Stimulated activated CD4-positive, alpha-beta T cell treated with anti-CD3 and anti-CD28 coated beads, Interleukin-12 subunit alpha, Interleukin-12 subunit beta, amount 100 ng/mL, for 4 hours (primary cell): ENCODE results near the gene RNU1-4.
"Not testable (repeated sequence)": the region's sequence is repeated elsewhere in the genome, so short reads cannot be mapped to it uniquely, and the experiment has no call there.

Experiments used
- DNase-seq: peaks from one replicate; pipeline ENCODE4 v3.0.0-alpha.2; 2020

The RNU1-4 gene

GRCh38 chr1:16732254-16732896 lies 7.9 kb upstream of the RNU1-4 start:
- DNase-seq: not testable (repeated sequence)

- DNase-seq: not testable (repeated sequence)
Measured at GRCh38 chr1:16741230-16741629, 914 bp downstream of the RNU1-4 start.

DNA sequence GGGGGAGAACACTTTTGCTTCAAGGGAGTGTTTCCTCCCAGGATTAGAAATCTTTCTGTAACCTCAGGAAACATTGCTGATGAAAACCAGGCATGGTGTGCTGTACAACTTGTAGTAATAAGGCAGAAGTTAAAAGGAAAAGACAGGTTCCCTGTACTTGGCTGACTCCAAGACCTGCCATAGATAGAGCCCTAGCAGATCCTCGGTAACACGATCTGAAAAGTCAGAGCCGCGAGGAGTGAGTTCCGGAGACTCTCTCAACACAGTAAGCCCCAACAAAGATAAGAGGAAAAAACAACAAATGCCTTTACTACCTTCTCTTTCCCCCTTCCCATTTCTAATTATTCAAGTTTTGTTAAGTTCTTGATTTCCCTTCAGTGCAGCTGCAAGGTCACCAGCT lies 7.3 kb downstream of the RNU1-4 start:
- DNase-seq: not testable (repeated sequence)

DNA sequence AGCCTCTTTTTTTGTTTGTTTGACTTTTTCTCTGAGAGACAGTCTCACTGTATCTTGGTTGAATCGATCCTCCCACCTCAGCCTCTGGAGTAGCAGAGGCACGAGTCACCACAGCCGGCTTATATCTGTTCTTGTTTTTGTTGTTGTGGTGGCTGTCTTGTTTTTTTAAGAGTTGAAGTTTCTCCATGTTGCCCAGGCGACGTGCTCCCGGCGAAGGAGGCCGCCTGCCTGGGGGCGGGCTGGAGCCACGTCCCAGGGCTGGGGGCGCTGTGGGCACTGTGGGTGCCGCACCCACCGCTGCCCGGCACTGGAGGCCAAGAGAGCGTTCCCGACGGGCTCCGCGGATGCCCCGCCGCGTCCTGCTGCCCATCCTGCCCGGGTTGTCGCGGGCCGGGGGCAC lies 8.4 kb downstream of the RNU1-4 start:
- not testable (repeated sequence) for DNase-seq

- DNase-seq: not testable (repeated sequence)
Measured at GRCh38 chr1:16749910-16750888, 9.9 kb downstream of the RNU1-4 start.

- not testable (repeated sequence) for DNase-seq
Measured at GRCh38 chr1:16752770-16753169, 12.5 kb downstream of the RNU1-4 start.

GRCh38 chr1:16755385-16755784 lies 15.1 kb downstream of the RNU1-4 start:
- not testable (repeated sequence) for DNase-seq

- not testable (repeated sequence) for DNase-seq
Measured at GRCh38 chr1:16755932-16756331, 15.6 kb downstream of the RNU1-4 start.

DNA sequence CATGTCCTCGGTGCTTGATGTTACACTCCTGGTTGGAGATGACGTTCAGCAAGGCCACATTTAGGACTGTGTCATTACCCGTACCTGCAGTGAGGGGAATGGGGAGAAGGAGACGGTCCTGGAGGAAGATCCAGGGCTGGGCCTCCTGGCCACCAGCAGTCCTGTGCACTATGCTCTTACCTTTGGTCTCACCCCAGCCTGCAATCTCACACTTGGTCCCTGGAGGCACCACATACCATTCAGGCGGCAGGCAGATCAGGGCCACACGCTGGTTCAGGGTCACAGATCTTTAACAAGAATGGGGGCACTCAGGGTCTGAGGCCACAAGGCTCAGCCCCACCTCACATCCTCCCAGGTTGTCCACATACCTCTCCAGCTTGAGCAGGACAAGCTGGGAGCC lies 17.3 kb downstream of the RNU1-4 start:
- DNase-seq: not testable (repeated sequence)

GRCh38 chr1:16758060-16758459 lies 17.7 kb downstream of the RNU1-4 start:
- not testable (repeated sequence) for DNase-seq

- DNase-seq: not testable (repeated sequence)
Measured at GRCh38 chr1:16759041-16759493, 18.8 kb downstream of the RNU1-4 start.

- not testable (repeated sequence) for DNase-seq
Measured at GRCh38 chr1:16759650-16760455, 19.5 kb downstream of the RNU1-4 start.

GRCh38 chr1:16760456-16760765 lies 20.1 kb downstream of the RNU1-4 start:
- not testable (repeated sequence) for DNase-seq

DNA sequence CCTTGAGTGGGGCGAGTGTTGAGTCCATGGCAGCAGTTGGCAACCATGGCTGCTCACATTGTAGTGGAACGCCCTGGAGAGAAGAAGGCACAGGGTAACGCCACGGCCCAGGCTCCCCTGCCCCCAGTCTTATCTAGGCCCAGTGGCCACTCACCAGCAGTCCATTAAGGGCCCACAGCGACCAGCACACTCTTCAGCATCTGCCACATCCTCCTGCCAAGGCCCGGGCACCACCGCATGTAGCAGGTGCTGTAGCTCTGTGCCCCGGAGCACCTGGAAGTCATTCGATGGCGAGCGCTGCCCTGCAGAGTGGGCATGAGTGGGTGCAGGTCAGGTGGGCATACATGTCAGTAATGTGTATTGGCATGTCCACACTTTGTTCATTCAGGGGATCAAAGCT lies 20.5 kb downstream of the RNU1-4 start:
- DNase-seq: not testable (repeated sequence)

DNA sequence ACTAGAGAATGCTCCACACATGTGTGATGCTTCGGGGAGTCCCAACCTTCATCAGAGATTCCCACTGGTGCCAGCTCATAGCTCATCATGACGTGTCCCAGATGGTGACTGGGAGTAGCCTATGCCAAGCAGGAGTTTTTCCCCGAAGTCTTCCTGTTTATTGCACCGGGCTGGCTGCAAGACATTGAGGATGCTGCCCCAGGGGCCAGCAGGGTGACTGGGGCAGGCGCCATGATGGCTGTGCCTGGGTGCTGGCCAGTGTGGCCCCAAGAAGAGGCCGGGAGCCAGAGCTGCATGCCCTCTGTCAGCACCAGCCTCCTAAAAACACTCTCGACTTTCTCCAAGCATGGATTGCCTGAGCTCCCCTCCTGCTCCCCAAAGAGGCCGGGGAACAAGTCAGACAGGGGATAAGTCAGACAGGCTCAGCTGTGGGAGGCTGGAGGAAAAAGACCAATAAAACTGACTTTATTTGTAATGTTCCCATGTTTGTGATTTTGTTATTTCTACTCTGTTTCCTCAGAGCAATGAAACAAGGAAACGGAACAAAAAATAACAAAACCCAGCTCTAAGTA lies 24.0 kb downstream of the RNU1-4 start:
- not testable (repeated sequence) for DNase-seq

DNA sequence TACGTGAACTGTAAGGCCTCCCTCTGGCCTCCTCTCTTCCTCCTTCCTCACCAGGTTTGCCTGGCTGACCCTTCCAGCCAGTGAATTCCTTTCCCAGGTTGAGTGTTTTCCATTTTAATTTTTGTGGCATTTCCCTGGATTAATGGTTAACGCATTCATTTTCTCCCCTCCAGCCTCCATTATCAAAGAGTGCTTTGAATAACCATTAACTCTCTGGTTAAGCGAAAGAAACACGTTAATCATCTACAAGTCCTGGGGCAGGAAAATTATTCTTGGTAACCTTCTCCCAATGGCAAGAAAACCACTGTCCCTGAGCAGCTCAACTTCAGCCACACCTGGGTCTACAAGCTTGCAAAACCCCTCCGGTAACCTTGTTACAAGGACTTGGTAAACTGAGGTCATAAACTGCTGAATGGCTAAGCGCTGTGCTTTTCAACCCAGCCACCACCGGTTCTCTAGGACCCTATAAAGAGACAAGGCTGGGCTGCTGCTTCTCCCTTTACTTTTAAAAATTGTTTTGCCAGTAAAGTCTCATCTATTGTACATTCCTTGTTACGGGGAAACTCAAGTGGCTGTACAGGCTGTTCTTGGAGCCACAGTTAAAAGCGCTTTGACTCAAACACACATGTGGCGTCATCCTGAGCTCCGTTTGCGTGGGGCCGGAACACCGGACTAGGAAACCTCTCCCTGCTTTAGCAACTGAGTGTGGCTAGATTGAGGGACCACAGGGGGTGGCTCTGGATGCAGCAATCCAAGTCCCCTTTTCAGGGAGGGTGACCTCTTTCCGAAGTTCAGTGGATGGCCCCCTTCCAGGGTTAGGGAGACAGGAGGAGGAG lies 24.7 kb downstream of the RNU1-4 start:
- DNase-seq: not testable (repeated sequence)

- DNase-seq: not testable (repeated sequence)
Measured at GRCh38 chr1:16765731-16766605, 25.7 kb downstream of the RNU1-4 start.

DNA sequence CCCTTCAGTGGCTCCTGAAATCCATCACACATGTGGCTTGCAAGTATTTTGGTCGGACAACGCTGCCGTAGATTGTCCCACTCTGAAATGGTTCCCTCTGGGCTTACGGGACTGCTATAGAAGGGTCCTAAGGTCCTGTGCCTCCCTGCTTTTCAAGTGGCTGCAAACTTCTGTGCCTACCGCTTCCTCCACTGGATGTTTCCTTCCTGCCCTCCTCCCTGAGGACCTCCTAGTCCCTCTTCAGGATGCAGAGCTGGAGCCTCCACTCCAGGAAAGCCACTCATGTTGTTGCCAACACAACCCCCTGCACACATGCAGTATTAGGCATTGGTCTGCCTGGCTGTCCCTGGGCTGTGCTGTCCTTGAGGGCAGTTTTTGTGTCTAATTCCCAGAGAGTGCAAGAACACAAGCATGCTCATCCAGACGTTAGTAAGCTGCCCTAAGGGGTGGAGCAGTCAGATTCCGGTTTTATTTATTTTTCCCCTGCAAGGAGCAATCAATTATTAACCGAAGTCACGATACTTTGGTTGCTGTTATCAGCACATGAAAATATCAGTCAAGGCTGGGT lies 26.5 kb downstream of the RNU1-4 start:
- DNase-seq: not testable (repeated sequence)

- DNase-seq: not testable (repeated sequence)
Measured at GRCh38 chr1:16770139-16770759, 29.9 kb downstream of the RNU1-4 start.
